Mesenchymal stem cell (in vitro differentiated cells and primary cell): ENCODE data around the gene PARK7.
"Not testable (repeated sequence)": the region's sequence is repeated elsewhere in the genome, so short reads cannot be mapped to it uniquely, and the experiment has no call there.

ENCODE experiments used
- DNase-seq: peaks from one replicate; pipeline ENCODE4 v3.0.0-alpha.2; 2013
- H2AFZ ChIP-seq: one replicate; pipeline ENCODE4 v1.6.1; 2013; ENCODE audit warnings: low read depth, mild to moderate bottlenecking, control low read depth, inconsistent platforms, low read length, moderate library complexity
- H2AK5ac ChIP-seq: 2 replicates; pipeline ENCODE4 v1.6.1; 2013; ENCODE audit warnings: low read length, moderate library complexity, mild to moderate bottlenecking, inconsistent platforms; ENCODE audit not compliant: severe bottlenecking
- H2BK120ac ChIP-seq: one replicate; pipeline ENCODE4 v1.6.1; 2013; ENCODE audit warnings: low read depth, mild to moderate bottlenecking, inconsistent platforms, low read length, moderate library complexity
- H2BK12ac ChIP-seq, 2 experiments: one replicate each; pipeline ENCODE4 v1.6.1; 2013; ENCODE audit warnings: inconsistent platforms in 2 of 2, low read length in 2 of 2, mild to moderate bottlenecking in 2 of 2, moderate library complexity in 2 of 2, control low read depth in 1 of 2
- H2BK15ac ChIP-seq: one replicate; pipeline ENCODE4 v1.6.1; 2013; ENCODE audit warnings: mild to moderate bottlenecking, low read depth, inconsistent platforms; ENCODE audit not compliant: poor library complexity, severe bottlenecking
- H2BK5ac ChIP-seq: 2 replicates; pipeline ENCODE4 v1.6.1; 2013; ENCODE audit warnings: low read depth, mild to moderate bottlenecking, low read length, control low read depth, inconsistent platforms; ENCODE audit not compliant: poor library complexity, severe bottlenecking
- H3K14ac ChIP-seq, 2 experiments: one replicate each; pipeline ENCODE4 v1.6.1; 2013; ENCODE audit warnings: inconsistent platforms in 2 of 2, low read length in 2 of 2, control low read depth in 1 of 2, mild to moderate bottlenecking in 1 of 2, moderate library complexity in 1 of 2
- H3K18ac ChIP-seq, 2 experiments: one replicate each; pipeline ENCODE4 v1.6.1; 2013; ENCODE audit warnings: inconsistent platforms in 2 of 2, low read length in 2 of 2, control low read depth in 1 of 2, low read depth in 1 of 2, mild to moderate bottlenecking in 1 of 2
- H3K23ac ChIP-seq, 2 experiments: one replicate each; pipeline ENCODE4 v1.6.1; 2013; ENCODE audit warnings: inconsistent platforms in 2 of 2, low read length in 2 of 2, mild to moderate bottlenecking in 2 of 2, moderate library complexity in 2 of 2, control low read depth in 1 of 2
- H3K27ac ChIP-seq: 2 replicates; pipeline ENCODE4 v1.5.1; 2013; ENCODE audit warnings: mild to moderate bottlenecking, moderate library complexity, low read length, control low read depth, inconsistent platforms; ENCODE audit not compliant: poor library complexity, severe bottlenecking
- H3K27me3 ChIP-seq, 2 experiments: 2 replicates each; pipeline versions ENCODE4 v1.6.1 to v1.7.0; 2013; ENCODE audit warnings: low read length in 2 of 2, mild to moderate bottlenecking in 2 of 2, moderate library complexity in 2 of 2, control low read depth in 1 of 2, inconsistent platforms in 1 of 2; ENCODE audit not compliant: control insufficient read depth in 1 of 2, insufficient read depth in 1 of 2
- H3K36me3 ChIP-seq, 2 experiments: 2 replicates each; pipeline versions ENCODE4 v1.6.1 to v1.7.0; 2013; ENCODE audit warnings: low read length in 2 of 2, control low read depth in 1 of 2, inconsistent platforms in 1 of 2, low read depth in 1 of 2, mild to moderate bottlenecking in 1 of 2; ENCODE audit not compliant: insufficient read depth in 2 of 2, control insufficient read depth in 1 of 2
- H3K4ac ChIP-seq, 2 experiments: one replicate each; pipeline ENCODE4 v1.6.1; 2013; ENCODE audit warnings: inconsistent platforms in 2 of 2, low read length in 2 of 2, mild to moderate bottlenecking in 2 of 2, moderate library complexity in 2 of 2, control low read depth in 1 of 2, low read depth in 1 of 2
- H3K4me1 ChIP-seq: 2 replicates; pipeline ENCODE4 v1.6.1; 2013; ENCODE audit warnings: low read depth, low read length, control low read depth; ENCODE audit not compliant: control insufficient read depth, insufficient read depth
- H3K4me2 ChIP-seq: 2 replicates; pipeline ENCODE4 v1.6.1; 2013; ENCODE audit warnings: low read length, mild to moderate bottlenecking, inconsistent platforms; ENCODE audit not compliant: poor library complexity, severe bottlenecking
- H3K4me3 ChIP-seq, 2 experiments: 2 replicates each; pipeline versions ENCODE4 v1.5.1 to v1.7.0; 2013; ENCODE audit warnings: low read length in 2 of 2, mild to moderate bottlenecking in 2 of 2, control low read depth in 1 of 2, low read depth in 1 of 2; ENCODE audit not compliant: insufficient read depth in 1 of 2
- H3K79me1 ChIP-seq: replicated peaks from 2 replicates; pipeline ENCODE4 v1.6.1; 2013; ENCODE audit warnings: mild to moderate bottlenecking, control low read depth, low read length, inconsistent platforms; ENCODE audit not compliant: poor library complexity, severe bottlenecking
- H3K9ac ChIP-seq: 2 replicates; pipeline ENCODE4 v1.7.0; 2013; ENCODE audit warnings: mild to moderate bottlenecking, low read length, moderate library complexity
- H3K9me3 ChIP-seq: 2 replicates; pipeline ENCODE4 v1.7.0; 2013; ENCODE audit warnings: mild to moderate bottlenecking, low read length; ENCODE audit not compliant: control insufficient read depth
- H4K8ac ChIP-seq: one replicate; pipeline ENCODE4 v1.6.1; 2013; ENCODE audit warnings: inconsistent platforms, mild to moderate bottlenecking, low read length, moderate library complexity
- H4K91ac ChIP-seq: one replicate; pipeline ENCODE4 v1.6.1; 2013; ENCODE audit warnings: mild to moderate bottlenecking, low read length, inconsistent platforms
- WGBS: methylation state at CpG from one replicate; pipeline ENCODE4 v1.1.7; 2013; ENCODE audit warnings: mixed read lengths; 5-methylcytosine and 5-hydroxymethylcytosine counted together

PARK7 gene

GRCh38 chr1:7963841-7964240 lies 2.3 kb downstream of the PARK7 start:
- not testable (repeated sequence) for H4K91ac ChIP-seq, H3K27me3 ChIP-seq, H4K8ac ChIP-seq, H3K79me1 ChIP-seq, H3K9ac ChIP-seq, H3K18ac ChIP-seq, H3K9me3 ChIP-seq, H2BK15ac ChIP-seq, H3K4ac ChIP-seq, H2BK120ac ChIP-seq, DNase-seq, H2AK5ac ChIP-seq, H2BK5ac ChIP-seq, H3K4me3 ChIP-seq, H2AFZ ChIP-seq, H3K14ac ChIP-seq, H3K4me1 ChIP-seq, H3K27ac ChIP-seq, H3K4me2 ChIP-seq, H2BK12ac ChIP-seq, H3K23ac ChIP-seq
- WGBS, result 100% methylated on average over 7 of the region's 7 CpGs
- H3K36me3 ChIP-seq, result peaks cover 25 to 53% of the 10 kb centered on the region in 2 experiments

DNA sequence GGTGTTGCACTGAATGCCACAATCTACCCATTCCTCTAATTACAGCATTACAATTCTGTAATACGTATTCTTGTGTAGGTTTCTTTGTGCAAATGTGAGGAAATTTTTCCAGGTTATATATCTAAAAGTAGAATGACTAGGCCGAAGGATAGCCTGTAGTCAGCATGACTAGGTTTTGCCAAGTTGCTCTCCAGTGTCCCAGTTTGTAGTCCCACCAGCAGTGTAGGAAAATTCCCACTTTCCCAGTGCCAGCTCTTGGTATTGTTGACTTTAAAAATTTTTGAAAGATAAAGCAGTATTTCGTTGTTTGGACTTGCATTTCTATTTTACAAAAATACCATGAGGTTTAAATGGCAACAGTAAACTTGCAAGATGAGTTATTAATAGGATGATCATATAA lies 3.0 kb downstream of the PARK7 start:
- Histone ChIP-seq H2BK5ac (no peak overlapping the region), H3K79me1 (peaks cover 10% of the 10 kb centered on the region), H4K8ac (no peak overlapping the region), H3K14ac (no peak overlapping the region), H2BK12ac (no peak overlapping the region), H3K23ac (no peak overlapping the region), H3K9ac (peak overlapping the region; percentile 42), H2BK15ac (no peak overlapping the region), H3K27ac (no peak overlapping the region), H3K4ac (no peak overlapping the region), H3K18ac (no peak overlapping the region), H3K4me3 (no peak overlapping the region), H3K36me3 (peaks cover 25 to 58% of the 10 kb centered on the region in 2 experiments), H2BK120ac (no peak overlapping the region), H3K4me1 (peaks cover 6% of the 10 kb centered on the region), H2AK5ac (no peak overlapping the region), H3K4me2 (no peak overlapping the region), H3K27me3 (no peaks in the 10 kb centered on the region), H3K9me3 (no peaks in the 10 kb centered on the region), H4K91ac (no peak overlapping the region), H2AFZ (no peak overlapping the region)
- WGBS, result 97% methylated on average over 2 of the region's 3 CpGs
- no peak for DNase-seq

DNA sequence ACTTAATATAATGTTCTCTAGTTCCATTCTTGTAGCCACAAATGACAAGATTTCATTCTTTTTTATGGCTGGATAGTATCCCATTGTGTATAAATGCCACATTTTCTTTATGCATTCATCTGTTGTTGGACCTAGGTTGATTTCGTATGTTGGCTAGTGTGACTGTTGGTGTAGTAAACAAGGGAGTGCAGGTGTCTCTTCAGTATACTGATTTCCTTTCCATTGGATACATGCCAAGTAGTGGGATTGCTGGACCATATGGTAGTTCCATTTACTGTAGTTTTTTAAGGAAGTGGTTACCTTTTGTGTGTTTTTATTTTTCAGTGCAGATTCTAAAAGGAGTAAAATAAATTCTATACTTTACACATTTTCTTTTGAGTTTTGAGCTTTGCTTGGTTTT lies 5.7 kb downstream of the PARK7 start:
- Histone ChIP-seq H3K27ac (no peak overlapping the region), H3K79me1 (peaks cover 24% of the 10 kb centered on the region), H3K9ac (peak overlapping the region; percentile 2), H3K14ac (no peak overlapping the region), H2BK120ac (no peak overlapping the region), H3K4me1 (peaks cover 6% of the 10 kb centered on the region), H3K9me3 (no peaks in the 10 kb centered on the region), H3K36me3 (peaks cover 47 to 82% of the 10 kb centered on the region in 2 experiments), H3K4me3 (no peak overlapping the region), H3K27me3 (no peaks in the 10 kb centered on the region), H2BK5ac (no peak overlapping the region), H3K4ac (no peak overlapping the region), H4K91ac (no peak overlapping the region), H2BK15ac (no peak overlapping the region), H3K4me2 (no peak overlapping the region), H2BK12ac (no peak overlapping the region), H2AFZ (no peak overlapping the region), H3K23ac (no peak overlapping the region), H4K8ac (no peak overlapping the region), H3K18ac (no peak overlapping the region), H2AK5ac (no peak overlapping the region)
- WGBS, result 89% methylated on average over 1 of the region's 1 CpG
- no peak for DNase-seq

- Histone ChIP-seq H2BK5ac (no peak overlapping the region), H3K4me2 (no peak overlapping the region), H2BK15ac (no peak overlapping the region), H3K9me3 (no peaks in the 10 kb centered on the region), H2BK120ac (no peak overlapping the region), H3K27ac (no peak overlapping the region), H3K18ac (no peak overlapping the region), H3K23ac (no peak overlapping the region), H2BK12ac (no peak overlapping the region), H4K91ac (no peak overlapping the region), H2AFZ (no peak overlapping the region), H4K8ac (no peak overlapping the region), H2AK5ac (no peak overlapping the region), H3K4me1 (peaks cover 6% of the 10 kb centered on the region), H3K14ac (no peak overlapping the region), H3K36me3 (peaks cover 51 to 86% of the 10 kb centered on the region in 2 experiments), H3K4ac (no peak overlapping the region), H3K9ac (no peak overlapping the region), H3K4me3 (no peak overlapping the region), H3K27me3 (no peaks in the 10 kb centered on the region), H3K79me1 (peaks cover 24% of the 10 kb centered on the region)
- DNase-seq, result no peak
- WGBS, result 99% methylated on average over 3 of the region's 4 CpGs
These were observed 6.1 kb downstream of the PARK7 start for GRCh38 chr1:7967651-7968050.
